NB4 (cell line): ENCODE results near the gene NACC2.
"Not testable (repeated sequence)": the region's sequence is repeated elsewhere in the genome, so short reads cannot be mapped to it uniquely, and the experiment has no call there.

Experiments
- DNase-seq: peaks from one replicate; pipeline ENCODE4 v3.0.0; 2010; ENCODE audit warnings: low read depth
- H3K4me3 ChIP-seq: one replicate; pipeline ENCODE4 v1.5.1; 2011; ENCODE audit warnings: mild to moderate bottlenecking, low read depth, low read length, moderate library complexity
- MYC ChIP-seq: IDR thresholded peaks from 2 replicates; pipeline ENCODE4 v1.6.1; 2011; ENCODE audit warnings: low read depth, low read length
- POLR2A ChIP-seq: IDR thresholded peaks from 2 replicates; pipeline ENCODE4 v1.6.1; 2011; ENCODE audit warnings: mild to moderate bottlenecking; ENCODE audit not compliant: insufficient read length; ENCODE audit errors: extremely low read depth
- TF ChIP-seq, protein P1 (sequence below): IDR thresholded peaks from one replicate; pipeline ENCODE4 v1.5.1; 2012; ENCODE audit warnings: low read depth, low read length
- TF ChIP-seq, protein P2 (sequence below): IDR thresholded peaks from 2 replicates; pipeline ENCODE4 v1.6.1; 2011; ENCODE audit warnings: low read depth, low read length

The NACC2 gene

DNA sequence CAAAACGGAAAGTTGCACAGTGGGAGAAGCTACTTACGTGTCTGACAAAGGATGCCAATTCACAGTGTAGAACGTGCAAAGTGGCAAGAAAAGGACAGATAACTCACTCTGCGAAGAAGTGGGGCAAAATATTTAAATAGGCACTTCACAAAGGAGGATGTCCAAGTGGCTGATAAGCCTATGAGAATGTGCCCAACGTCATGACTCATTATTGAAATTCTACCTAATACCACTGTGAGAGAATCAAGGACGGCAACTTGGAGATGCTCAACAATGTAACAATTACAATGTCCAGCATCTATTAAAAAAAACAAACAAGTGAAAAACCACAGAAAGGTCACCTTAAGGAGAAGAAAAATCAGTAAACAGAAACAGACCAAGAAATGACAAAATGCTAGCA is 59.0 kb downstream of the NACC2 start:
- H3K4me3 ChIP-seq: no peak overlapping the region
- DNase-seq: no peak
- TF ChIP-seq MYC (no peak), POLR2A (no peak)
- TF ChIP-seq, protein P1, sequence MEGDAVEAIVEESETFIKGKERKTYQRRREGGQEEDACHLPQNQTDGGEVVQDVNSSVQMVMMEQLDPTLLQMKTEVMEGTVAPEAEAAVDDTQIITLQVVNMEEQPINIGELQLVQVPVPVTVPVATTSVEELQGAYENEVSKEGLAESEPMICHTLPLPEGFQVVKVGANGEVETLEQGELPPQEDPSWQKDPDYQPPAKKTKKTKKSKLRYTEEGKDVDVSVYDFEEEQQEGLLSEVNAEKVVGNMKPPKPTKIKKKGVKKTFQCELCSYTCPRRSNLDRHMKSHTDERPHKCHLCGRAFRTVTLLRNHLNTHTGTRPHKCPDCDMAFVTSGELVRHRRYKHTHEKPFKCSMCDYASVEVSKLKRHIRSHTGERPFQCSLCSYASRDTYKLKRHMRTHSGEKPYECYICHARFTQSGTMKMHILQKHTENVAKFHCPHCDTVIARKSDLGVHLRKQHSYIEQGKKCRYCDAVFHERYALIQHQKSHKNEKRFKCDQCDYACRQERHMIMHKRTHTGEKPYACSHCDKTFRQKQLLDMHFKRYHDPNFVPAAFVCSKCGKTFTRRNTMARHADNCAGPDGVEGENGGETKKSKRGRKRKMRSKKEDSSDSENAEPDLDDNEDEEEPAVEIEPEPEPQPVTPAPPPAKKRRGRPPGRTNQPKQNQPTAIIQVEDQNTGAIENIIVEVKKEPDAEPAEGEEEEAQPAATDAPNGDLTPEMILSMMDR: no peak
- TF ChIP-seq, protein P2, sequence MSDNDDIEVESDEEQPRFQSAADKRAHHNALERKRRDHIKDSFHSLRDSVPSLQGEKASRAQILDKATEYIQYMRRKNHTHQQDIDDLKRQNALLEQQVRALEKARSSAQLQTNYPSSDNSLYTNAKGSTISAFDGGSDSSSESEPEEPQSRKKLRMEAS: no peak

DNA sequence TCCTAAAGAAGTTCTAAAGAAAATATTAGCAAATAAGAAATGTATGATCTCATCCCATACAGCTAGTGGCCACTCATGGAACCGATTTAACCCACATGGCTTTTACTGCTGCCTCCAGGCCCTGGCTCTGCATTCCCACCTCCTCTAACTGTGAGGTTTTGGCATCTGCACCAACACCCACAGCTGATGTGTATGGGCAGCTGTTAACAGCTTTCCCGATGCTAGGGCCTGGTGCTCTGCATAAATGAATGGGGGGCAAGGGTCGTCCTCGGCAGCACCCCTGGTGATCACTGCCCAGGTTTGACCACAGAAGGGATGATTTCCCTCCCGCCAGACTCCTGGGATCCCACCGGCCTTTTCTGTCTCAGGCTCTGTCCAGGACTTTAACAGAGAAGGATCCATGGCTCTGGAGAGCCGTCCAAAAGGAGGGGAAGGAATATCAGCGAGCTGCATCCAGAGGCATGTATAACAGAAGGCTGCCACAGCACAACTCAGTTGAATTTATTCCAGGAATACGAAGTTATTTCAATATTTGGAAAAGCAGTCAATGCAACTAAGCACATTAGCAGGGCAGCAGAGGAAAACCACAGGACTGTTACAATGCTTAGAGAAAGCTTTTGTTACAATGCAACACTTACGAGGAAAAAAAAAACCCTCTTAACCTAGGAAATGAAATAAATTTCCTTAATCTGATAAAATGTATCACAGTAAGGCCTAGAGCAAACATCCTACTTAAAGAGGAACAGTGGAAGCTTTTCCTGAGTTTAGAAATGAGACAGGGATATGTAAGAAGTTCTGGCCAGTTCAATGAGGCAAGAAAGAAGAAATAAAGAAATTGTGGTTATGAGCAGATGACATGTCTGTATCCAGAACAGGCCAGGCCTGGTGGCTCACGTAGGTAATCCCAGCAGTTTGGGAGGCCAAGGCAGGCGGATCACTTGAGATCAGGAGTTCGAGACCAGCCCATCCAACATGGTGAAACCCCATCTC is 63.1 kb downstream of the NACC2 start:
- TF ChIP-seq MYC (no peak), POLR2A (no peak)
- TF ChIP-seq, protein P2: no peak
- TF ChIP-seq, protein P1: no peak

DNA sequence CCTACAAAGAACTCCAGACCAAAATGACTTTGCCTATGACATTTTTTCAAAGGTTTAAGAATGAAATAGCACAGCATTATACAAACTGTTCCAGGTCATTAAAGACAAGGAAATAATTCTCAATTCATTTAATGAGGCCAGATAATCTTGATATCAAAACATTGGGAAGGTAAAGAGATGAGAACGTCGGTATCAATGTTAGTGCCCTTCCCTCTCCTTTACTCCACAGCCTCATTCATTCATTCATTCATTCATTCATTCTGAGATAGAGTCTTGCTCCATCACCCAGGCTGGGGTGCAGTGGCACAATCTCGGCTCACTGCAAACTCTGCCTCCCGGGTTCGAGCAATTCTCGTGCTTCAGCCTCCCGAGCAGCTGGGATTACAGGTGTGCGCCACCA is 64.0 kb downstream of the NACC2 start:
- H3K4me3 ChIP-seq: no peak overlapping the region
- TF ChIP-seq, protein P2: no peak
- TF ChIP-seq, protein P1: no peak
- TF ChIP-seq POLR2A: no peak
- TF ChIP-seq MYC: no peak
- DNase-seq: no peak

More for the DNA sequence above, 63.1 kb downstream of the NACC2 start:
- no peak overlapping the region for H3K4me3 ChIP-seq
- no peak for DNase-seq

DNA sequence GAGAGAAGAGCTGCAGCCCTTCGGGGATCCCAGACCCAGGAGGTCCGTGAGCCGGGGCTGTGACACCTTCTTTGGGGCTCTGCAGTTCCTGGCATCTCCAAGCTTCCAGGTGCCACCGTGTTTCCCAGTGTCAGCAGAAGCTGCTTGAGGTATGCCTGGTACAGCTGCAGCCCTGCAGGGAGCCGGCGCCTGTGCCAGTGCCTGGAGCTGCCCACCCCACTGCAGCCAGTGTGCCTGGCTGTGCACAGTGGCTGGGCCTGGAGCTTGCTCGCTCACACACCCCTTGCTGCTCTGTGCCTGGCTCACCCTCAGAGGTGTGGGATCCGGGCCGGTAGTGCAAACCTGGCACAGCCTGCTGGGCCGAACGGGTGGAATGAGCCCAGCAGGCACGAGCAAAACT is 65.5 kb downstream of the NACC2 start:
- no peak overlapping the region for H3K4me3 ChIP-seq
- no peak for DNase-seq
- TF ChIP-seq, protein P1: no peak
- TF ChIP-seq MYC (no peak), POLR2A (no peak)
- TF ChIP-seq, protein P2: no peak

DNA sequence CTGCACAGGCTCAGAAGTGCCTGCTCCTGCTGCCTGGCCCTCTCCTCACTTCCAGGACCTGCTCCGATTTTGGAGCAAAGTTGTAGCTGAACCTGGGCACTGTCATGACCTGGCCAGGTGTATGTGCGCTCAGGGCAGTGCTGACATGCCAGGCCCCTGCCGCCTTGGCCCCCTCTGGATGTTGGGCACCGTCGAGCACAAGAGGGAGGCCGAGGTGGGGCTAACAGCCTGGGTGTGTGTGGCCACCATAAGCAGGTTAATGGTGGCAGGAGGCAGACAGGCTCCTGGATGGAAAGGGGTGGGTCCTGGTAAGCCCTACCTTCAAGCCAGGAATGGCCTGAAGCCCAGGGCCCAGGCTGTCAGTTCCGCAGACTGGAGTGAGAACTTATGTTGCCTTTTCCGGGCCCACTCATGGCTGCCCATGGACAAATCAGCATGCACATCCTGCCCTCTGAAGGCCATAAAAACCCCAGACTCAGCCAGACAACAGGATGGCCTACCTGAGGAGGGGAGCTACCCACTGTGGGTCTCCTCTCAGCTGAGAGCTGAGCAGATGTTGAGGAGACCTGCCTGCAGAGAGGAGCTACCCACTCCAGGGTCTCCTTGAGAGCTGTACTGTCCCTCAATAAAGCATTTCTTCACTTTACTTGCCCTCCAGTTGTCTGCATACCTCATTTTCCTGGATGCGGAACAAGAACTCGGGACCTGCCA is 66.2 kb downstream of the NACC2 start:
- DNase-seq: no peak
- H3K4me3 ChIP-seq: no peak overlapping the region
- TF ChIP-seq, protein P1: no peak
- TF ChIP-seq, protein P2: no peak
- TF ChIP-seq POLR2A (no peak), MYC (no peak)

DNA sequence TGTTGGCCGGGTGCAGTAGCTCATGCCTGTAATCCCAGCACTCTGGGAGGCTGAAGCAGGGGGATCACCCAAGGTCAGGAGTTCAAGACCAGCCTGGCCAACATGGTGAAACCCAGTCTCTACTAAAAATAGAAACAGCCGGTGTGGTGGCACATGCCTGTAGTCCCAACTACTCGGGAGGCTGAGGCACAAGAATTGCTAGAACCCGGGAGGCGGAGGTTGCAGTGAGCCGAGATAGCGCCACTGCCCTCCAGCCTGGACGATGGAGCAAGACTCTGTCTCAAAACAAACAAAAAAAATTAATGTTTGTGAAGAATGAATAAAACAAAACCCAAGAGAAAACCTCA is 68.2 kb downstream of the NACC2 start:
- not testable (repeated sequence) for H3K4me3 ChIP-seq, DNase-seq
